Glutamatergic neuron (in vitro differentiated cells): Measurements from ENCODE around the gene CREB3L2. TPM values are rescaled to one million over a fixed set of nuclear protein-coding genes. Genes with fewer than 3 reads are reported as not detected.

Experiments used
- DNase-seq: peaks from one replicate; pipeline ENCODE4 v3.0.0; 2022
- H3K27ac Mint-ChIP-seq: one replicate; pipeline ENCODE4 v1.8.0; 2020; ENCODE audit warnings: mild to moderate bottlenecking, mixed read lengths, inconsistent platforms; ENCODE audit not compliant: unreplicated experiment
- H3K27me3 Mint-ChIP-seq: one replicate; pipeline ENCODE4 v1.8.0; 2020; ENCODE audit warnings: mild to moderate bottlenecking, moderate library complexity, mixed read lengths, inconsistent platforms; ENCODE audit not compliant: unreplicated experiment
- H3K36me3 Mint-ChIP-seq: one replicate; pipeline ENCODE4 v1.8.0; 2020; ENCODE audit warnings: mild to moderate bottlenecking, mixed read lengths, inconsistent platforms; ENCODE audit not compliant: unreplicated experiment
- H3K4me1 Mint-ChIP-seq: one replicate; pipeline ENCODE4 v1.8.0; 2020; ENCODE audit warnings: mild to moderate bottlenecking, low read depth, mixed read lengths, inconsistent platforms; ENCODE audit not compliant: unreplicated experiment
- H3K4me3 Mint-ChIP-seq: one replicate; pipeline ENCODE4 v1.8.0; 2020; ENCODE audit warnings: mild to moderate bottlenecking, mixed read lengths, inconsistent platforms; ENCODE audit not compliant: unreplicated experiment
- H3K9me3 Mint-ChIP-seq: one replicate; pipeline ENCODE4 v1.8.0; 2020; ENCODE audit warnings: mild to moderate bottlenecking, moderate library complexity, mixed read lengths, inconsistent platforms; ENCODE audit not compliant: unreplicated experiment
- CTCF ChIP-seq: fragments of 200-600 bp; sonication (generic); IDR thresholded peaks from one replicate; pipeline ENCODE4 v1.5.0; 2021; ENCODE audit not compliant: partially characterized antibody, unreplicated experiment
- total RNA-seq: library from RNA; stranded (reverse); fragmentation: NEBNext Ultra II Directional; extraction: Animal tissue kit (Norgen Biotek cat#: 25700); gene quantifications from one replicate; pipeline ENCODE4 v1.2.1, GENCODE V29; 2021; ENCODE audit not compliant: unreplicated experiment

The CREB3L2 gene
- total RNA-seq, 1 donor from 2014 or later = 45.4 TPM

- Mint-ChIP-seq H3K36me3 (peaks cover 4% of the 10 kb centered on the region), H3K9me3 (no peaks in the 10 kb centered on the region), H3K4me3 (no peak overlapping the region), H3K4me1 (no peaks in the 10 kb centered on the region), H3K27me3 (peaks cover 2% of the 10 kb centered on the region), H3K27ac (no peak overlapping the region)
- DNase-seq = no peak
- no peak for TF ChIP-seq CTCF
These were observed 22.4 kb upstream of the CREB3L2 start for GRCh38 chr7:138024343-138024691.

- DNase-seq = no peak
- no peak overlapping the region for H3K27ac Mint-ChIP-seq
- no peaks in the 10 kb centered on the region for H3K9me3 Mint-ChIP-seq
- peaks cover 2% of the 10 kb centered on the region for H3K27me3 Mint-ChIP-seq
- no peaks in the 10 kb centered on the region for H3K4me1 Mint-ChIP-seq
- TF ChIP-seq CTCF = no peak
- H3K36me3 Mint-ChIP-seq = peaks cover 4% of the 10 kb centered on the region
- no peak overlapping the region for H3K4me3 Mint-ChIP-seq
These were observed 21.9 kb upstream of the CREB3L2 start for GRCh38 chr7:138023618-138024342.

- no peaks in the 10 kb centered on the region for H3K9me3 Mint-ChIP-seq
- DNase-seq = no peak
- H3K4me3 Mint-ChIP-seq = no peak overlapping the region
- no peak for TF ChIP-seq CTCF
- peaks cover 2% of the 10 kb centered on the region for H3K27me3 Mint-ChIP-seq
- peaks cover 4% of the 10 kb centered on the region for H3K36me3 Mint-ChIP-seq
- H3K4me1 Mint-ChIP-seq = no peaks in the 10 kb centered on the region
- no peak overlapping the region for H3K27ac Mint-ChIP-seq
These were observed 20.0 kb upstream of the CREB3L2 start for GRCh38 chr7:138021889-138022288.

GRCh38 chr7:138017992-138018391, 16.1 kb upstream of the CREB3L2 start:
- Mint-ChIP-seq H3K27ac (no peak overlapping the region), H3K9me3 (no peaks in the 10 kb centered on the region), H3K4me1 (no peaks in the 10 kb centered on the region), H3K4me3 (no peak overlapping the region), H3K27me3 (peaks cover 4% of the 10 kb centered on the region), H3K36me3 (peaks cover 4% of the 10 kb centered on the region)
- TF ChIP-seq CTCF = no peak
- no peak for DNase-seq

- Mint-ChIP-seq H3K9me3 (no peaks in the 10 kb centered on the region), H3K27me3 (peaks cover 2% of the 10 kb centered on the region), H3K27ac (no peak overlapping the region)
These were observed 13.2 kb upstream of the CREB3L2 start for GRCh38 chr7:138015096-138015495.

More at GRCh38 chr7:138015096-138015495, 13.2 kb upstream of the CREB3L2 start:
- DNase-seq = no peak
- no peak overlapping the region for H3K4me3 Mint-ChIP-seq
- H3K4me1 Mint-ChIP-seq = no peaks in the 10 kb centered on the region
- TF ChIP-seq CTCF = no peak
- H3K36me3 Mint-ChIP-seq = no peaks in the 10 kb centered on the region
